Esophagus mucosa (tissue), 1 donor: ENCODE data around the gene NEURL1B. TPM values are rescaled to one million over a fixed set of nuclear protein-coding genes. Genes with fewer than 3 reads are reported as not detected.
"Not testable (repeated sequence)": the region's sequence is repeated elsewhere in the genome, so short reads cannot be mapped to it uniquely, and the experiment has no call there.

ENCODE experiments used
- ATAC-seq: fragments of 200-7000 bp; cut with Tn5 transposase; one replicate; pipeline ENCODE4 v1.9.1; 2020
- total RNA-seq: library from RNA; stranded (reverse); gene quantifications from one replicate; pipeline ENCODE4 v1.2.4, GENCODE V29; 2023
- donor health status: DM: yes; HTN: yes; CAD: no.

Gene NEURL1B, protein sequence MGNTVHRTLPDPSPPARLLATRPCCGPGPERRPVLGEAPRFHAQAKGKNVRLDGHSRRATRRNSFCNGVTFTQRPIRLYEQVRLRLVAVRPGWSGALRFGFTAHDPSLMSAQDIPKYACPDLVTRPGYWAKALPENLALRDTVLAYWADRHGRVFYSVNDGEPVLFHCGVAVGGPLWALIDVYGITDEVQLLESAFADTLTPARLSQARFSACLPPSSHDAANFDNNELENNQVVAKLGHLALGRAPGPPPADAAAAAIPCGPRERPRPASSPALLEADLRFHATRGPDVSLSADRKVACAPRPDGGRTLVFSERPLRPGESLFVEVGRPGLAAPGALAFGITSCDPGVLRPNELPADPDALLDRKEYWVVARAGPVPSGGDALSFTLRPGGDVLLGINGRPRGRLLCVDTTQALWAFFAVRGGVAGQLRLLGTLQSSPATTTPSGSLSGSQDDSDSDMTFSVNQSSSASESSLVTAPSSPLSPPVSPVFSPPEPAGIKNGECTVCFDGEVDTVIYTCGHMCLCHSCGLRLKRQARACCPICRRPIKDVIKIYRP
- total RNA-seq = 12.7 TPM

GRCh38 chr5:172640822-172641358, at the start of gene NEURL1B:
Gene NEURL1B, plus strand, starts transcription at chr5:172641263. Its CDS starts 144 bp downstream, at chr5:172641407.
- peak; percentile 73 for ATAC-seq

- no peak for ATAC-seq
These were observed 49.4 kb upstream of the NEURL1B start for GRCh38 chr5:172591636-172592035.

GRCh38 chr5:172592881-172593280, 48.2 kb upstream of the NEURL1B start:
- ATAC-seq = no peak

DNA sequence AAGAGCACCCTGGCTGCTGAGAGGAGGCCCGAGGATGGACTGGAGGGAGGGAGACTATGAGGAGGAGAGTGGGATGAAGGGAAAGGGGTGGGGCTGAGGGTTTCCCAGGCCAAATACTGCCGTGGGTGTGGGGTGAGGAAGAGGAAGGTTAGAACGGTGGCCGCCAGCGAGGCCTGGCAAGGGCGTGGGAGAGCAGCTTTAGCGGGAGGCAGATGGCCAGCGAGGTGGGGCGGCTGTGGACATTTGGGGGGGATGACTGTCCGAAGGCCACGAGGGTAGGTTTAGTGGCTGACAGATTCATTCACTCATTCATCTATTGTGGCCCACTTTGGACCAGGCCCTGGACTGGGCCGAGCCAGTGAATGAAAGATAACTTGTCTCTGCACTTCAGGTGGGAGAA, 47.8 kb upstream of the NEURL1B start:
- no peak for ATAC-seq

DNA sequence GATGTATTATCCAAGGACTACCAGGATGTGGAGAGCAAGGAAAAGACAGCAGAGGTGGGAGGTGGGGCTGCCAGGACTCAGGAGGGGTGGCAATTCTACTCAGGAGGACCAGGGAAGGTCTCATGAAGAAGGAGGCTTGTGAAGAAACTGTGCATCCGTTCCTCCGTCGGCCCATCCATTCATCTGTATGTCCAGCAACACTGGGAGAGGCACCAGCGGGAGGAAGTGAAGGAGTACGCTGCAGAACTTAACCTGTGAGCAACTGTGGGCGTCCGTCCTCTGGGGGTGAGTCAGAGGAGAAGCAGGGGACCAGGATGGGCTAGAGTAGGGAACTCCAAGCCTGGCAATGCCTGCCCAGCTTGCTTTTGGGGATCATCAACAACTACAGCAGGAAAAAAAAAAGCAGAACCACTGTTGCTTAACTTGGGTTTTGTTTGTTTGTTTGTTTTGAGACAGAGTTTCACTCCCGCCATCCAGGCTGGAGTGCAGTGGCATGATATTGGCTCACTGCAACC, 47.3 kb upstream of the NEURL1B start:
- no peak for ATAC-seq

DNA sequence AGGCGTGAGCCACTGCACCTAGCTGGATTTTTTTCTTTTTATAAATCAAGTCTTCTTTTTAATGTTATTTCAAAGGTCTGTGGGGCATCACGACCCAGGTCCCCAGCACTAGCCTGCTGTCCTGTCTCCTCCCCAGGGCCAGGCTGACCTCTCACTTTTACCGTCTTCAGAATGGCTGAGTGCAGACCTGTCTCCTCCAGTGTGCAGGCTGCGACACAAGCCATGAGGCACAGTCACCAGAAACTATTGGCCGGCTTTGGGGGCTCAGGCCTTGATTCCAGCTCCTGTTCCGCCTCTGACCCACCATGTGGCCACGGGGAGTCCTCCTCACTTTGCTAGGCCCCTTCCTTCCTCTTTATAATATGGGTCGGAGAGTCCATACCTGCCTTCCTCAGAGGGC, 46.6 kb upstream of the NEURL1B start:
- no peak for ATAC-seq

DNA sequence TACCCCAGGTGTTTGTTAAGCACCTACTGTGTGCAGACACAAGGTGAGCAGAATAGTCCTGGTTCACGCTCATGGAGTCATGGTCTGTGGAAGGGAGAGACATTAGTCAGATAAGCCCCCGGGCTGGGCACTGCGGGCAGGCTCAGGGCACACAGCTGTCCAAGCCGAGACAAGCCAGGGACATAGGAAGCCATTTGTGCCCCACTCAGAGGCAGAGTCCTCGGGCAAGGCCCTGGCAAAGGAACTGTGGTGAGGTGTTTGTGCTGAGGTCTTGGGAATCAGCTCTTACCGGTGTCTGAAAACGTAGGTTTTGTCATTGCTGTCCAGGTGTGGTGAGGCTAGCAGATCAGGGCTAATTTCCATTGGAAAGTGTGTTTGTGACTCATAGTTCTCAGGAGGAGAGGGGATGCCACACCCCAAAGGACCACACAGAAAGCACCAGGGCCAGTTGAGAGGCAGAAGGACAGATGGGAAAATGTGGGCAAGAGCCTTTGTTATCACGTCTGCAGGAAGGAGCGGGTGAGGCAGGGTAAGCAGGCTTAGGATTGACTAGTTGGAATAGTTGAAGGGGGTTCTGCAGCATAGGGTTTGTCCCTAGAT, 46.1 kb upstream of the NEURL1B start:
- peak; percentile 15 for ATAC-seq

GRCh38 chr5:172595596-172596455, 45.2 kb upstream of the NEURL1B start:
- ATAC-seq = no peak

DNA sequence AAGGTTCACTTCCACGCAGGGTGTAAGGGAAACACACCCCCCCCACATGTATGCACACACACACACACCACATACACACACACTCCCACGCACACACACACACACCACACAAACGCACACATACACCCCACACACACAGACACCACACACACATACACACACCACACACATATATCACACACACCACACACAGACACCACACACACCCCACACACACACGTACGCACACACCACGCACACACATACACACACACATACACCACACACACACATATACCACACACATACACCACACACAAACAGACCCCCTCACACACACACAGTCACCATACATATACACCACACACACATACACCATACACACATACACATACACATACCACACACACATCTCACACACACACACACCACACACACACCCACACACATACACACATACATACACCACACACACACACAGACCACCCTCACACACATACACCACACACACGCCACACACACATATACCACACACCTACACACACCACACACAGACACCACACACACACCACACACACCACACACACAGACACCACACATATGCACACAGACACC, 44.3 kb upstream of the NEURL1B start:
- no peak for ATAC-seq

- ATAC-seq = peak; percentile 44
These were observed 43.3 kb upstream of the NEURL1B start for GRCh38 chr5:172597755-172598155.

DNA sequence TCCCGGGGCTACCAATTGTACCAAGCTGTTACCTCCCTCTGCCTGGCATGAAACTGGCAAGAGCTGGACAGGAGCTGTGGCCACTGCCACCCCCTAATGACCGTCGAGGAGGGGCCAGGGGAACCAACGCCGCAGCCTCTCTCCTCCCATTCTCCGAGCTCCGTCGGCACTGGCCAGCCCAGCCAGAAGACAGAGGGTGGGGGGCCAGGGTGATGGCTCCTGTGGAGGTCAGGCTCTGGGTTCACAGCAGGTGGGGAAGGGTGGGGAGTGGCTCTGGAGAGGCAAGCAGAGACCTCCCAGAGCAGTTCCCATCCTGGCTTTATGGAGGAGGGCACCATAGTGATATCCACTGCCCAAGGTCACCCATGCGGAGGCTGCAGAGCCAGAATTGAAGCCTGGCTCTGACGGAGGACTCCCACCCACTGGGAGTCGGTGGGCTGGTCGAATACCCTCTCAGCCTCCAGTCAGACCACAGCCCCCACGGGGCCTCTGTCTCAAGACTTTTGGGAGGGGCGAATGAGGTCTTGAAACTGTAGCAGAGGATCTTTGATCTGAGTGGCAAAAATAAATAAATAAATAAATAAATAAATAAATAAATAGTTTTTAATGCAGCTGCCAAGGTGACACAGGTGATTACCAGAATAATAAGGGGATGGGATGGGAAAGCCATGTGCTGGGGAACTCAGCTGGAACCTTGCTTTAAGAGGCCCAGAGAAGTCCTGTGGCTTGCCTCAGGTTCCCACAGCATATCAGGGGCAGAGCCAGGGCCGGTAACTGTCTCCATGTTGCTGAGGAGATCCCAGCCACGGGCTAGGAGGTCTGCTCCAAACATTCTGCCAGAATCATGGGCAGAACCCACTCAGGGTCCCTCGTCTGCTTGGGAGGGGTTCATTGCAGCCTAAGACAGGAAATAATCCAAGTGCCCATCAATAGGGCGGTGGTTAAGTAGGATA, 42.5 kb upstream of the NEURL1B start:
- no peak for ATAC-seq

DNA sequence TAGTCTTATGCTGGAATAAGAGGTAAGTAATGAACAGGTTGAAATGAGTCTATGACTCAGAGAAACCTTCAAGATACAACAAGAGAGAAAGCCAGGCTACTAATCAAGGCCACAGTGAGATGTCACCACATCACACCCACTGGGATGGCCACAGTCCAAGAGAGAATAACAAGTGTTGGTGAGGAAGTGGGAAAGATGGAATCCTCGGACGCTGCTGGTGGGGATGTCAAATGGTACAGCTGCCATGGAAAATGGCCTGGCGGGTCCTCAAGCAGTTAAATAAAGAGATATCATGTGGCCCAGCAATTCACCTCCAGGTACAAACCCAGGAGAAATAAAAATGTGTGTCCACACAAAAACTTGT, 41.9 kb upstream of the NEURL1B start:
- no peak for ATAC-seq

DNA sequence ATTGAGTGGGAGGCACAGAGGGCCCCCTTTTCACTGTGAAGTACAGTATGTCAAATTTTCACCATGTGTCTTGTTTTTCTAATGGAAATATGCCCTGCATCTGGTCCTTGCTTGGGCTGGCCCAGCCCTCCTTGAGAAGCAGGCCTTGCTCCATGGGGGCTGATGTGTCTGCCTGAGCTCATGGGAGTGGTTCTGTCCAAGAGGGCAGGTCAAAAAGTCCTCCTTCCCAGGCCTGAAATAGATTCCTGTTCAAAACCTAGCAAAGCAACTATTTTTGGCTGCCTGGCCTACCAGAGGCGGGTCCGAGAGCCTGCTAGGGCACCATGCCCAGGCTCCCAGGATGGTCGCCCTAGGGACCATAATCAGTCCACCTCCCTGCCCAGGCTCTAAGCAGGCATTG, 40.5 kb upstream of the NEURL1B start:
- no peak for ATAC-seq

GRCh38 chr5:172601576-172601975, 39.5 kb upstream of the NEURL1B start:
- not testable (repeated sequence) for ATAC-seq

DNA sequence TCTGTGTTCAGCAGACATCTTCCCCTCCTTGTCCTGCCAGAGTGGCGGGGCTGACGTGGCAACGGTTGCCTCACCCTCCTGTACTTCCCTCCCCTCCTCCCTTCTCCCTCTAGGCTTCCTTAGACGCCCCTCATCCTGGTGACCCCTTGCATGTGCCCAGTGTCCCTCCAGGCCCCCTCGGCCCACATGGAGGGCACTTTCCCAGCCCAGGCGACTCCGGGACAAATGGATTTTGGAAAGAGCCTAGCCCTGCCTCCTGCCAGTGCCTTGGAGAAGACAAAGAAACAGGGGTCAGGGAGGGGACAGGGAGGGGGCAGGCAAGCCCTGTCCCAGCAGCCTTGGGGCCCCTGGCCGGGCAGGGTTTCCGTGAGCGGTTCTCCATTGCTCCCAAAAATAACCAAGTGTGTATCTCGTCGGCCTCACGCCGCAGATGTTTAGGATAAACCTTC, 38.3 kb upstream of the NEURL1B start:
- ATAC-seq = no peak

GRCh38 chr5:172603251-172603806, 37.7 kb upstream of the NEURL1B start:
- ATAC-seq = no peak

- ATAC-seq = no peak
These were observed 35.6 kb upstream of the NEURL1B start for GRCh38 chr5:172605466-172605865.

- ATAC-seq = no peak
These were observed 34.8 kb upstream of the NEURL1B start for GRCh38 chr5:172606156-172606785.

GRCh38 chr5:172607213-172607793, 33.8 kb upstream of the NEURL1B start:
- no peak for ATAC-seq

DNA sequence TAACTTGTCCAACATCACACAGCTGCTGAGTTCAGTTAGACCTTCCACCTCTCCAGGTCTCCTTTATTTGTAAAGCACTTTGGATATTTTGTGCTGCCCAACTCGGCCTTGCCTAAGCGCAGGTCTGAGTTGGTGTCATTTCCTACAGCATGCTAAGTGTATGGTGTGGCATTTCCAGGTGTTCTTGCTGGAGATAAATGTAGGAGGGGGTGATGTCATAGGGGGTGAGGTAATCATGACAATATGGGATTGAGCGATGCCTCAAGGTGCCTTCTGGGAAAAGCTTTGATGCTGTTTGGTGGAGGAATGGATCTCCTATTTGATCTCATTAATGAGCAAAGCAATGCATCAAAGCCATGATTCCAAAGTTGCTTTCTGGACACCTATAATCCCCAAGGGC, 32.3 kb upstream of the NEURL1B start:
- no peak for ATAC-seq
